Stimulated activated CD8-positive, alpha-beta memory T cell treated with anti-CD3 and anti-CD28 coated beads, Interleukin-2, amount 100 ng/mL, for 1 hour (primary cell): ENCODE results near the gene PROP1.
A peak's percentile ranks its signal among the peaks of the same experiment; 100 is the strongest.
"Not testable (repeated sequence)": the region's sequence is repeated elsewhere in the genome, so short reads cannot be mapped to it uniquely, and the experiment has no call there.

Source experiments
- DNase-seq, 2 donors: peaks; one replicate each; pipeline ENCODE4 v3.0.0-alpha.2; 2020; ENCODE audit warnings: low read depth in 2 of 2

PROP1 gene

DNA sequence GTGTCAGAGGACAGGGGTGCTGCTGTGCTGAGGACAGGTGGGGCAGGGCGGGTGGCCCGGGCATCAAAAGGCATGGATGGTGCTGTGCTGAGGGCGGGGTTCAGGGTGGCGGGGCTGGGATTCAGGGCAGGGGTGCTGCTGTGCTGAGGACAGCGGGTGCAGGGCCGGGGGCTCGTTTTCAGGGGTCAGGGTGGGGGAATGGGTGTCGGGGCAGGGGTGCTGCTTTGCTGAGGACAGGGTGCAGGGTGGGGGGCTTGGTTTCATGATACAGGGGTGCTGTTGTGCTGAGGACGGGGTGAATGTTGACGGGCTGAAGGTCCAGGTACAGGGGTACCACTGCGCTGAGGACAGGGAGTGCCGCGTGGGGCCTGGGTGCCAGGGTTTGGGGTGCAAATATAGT is 50.9 kb downstream of the PROP1 start:
- not testable (repeated sequence) for DNase-seq

DNA sequence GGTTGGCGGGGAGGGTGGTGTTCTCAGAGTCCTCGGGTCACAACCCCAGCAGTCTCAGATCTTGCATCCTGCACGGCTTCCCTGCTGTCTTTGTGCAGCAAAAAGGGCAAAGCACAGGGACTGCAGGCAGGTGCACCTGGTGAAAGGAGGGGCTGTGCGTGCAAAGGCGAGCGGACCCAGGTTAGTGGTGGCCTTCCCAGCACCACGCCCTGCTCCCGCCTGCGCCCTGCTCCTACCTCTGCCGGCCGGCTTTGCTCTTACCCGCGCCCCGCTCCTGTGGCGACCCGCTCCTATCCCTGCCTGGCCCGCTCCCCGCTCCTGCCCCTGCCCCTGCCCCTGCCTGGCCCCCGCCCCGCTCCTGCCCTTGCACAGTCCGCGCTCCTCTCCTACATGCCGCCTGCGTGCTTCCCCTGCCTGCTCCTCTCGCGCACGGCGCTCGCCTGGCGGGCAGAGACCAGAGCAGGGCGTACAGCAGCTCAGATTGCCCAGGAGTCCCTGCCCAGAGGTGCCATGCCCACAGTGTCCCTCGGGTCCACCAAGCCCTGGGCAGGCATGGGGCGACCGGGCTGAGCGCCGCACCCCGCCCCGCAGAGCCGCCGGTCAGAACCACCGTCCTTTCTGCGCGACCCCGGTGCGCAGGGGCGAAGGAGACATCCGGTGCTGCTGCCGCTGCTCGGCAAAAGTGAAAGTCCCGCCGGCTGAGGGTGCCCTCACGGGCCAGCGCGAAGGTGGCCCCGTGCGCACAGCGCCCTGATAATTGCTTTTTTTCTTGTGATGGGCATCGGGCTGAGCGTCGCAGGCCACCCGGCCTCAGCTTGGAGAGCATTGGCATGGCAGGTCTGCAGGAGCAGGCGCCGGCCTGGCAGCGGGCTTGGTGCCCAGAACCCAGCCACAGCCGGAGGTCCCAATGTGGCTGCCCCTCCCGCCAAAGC is 52.0 kb downstream of the PROP1 start:
- peak in 1 of 2 donors; percentile 10 for DNase-seq

DNA sequence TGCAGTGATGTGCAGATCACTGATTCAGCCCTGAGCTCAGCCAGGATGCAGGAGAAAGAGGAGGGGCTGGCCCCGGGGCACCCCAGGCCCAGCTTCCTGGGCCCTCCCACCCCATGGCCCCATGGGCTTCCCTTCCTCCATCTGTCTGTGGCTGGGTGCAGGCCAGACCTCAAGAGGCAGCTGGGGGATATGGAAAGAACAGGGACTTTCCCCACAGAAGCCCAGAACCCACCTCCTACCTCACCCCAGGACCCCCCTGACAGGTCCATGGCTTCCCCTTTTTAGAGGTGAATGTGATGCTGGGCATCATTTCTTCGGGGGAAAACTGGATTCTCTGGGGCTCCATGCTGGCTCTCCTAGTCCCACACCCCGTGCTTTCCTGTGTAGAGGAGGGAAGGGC is 53.1 kb downstream of the PROP1 start:
- not testable (repeated sequence) for DNase-seq
